ENCODE measurements around the gene ANGPT4. TPM values are rescaled to one million over a fixed set of nuclear protein-coding genes. Genes with fewer than 3 reads are reported as not detected.

ANGPT4 gene
- total and polyA plus RNA-seq, 10 of the 15 experiments (the other 5 are each of a cell fraction or from before 2014, with no cell fraction given): 0.01 to 0.16 TPM; not detected in 8

DNA sequence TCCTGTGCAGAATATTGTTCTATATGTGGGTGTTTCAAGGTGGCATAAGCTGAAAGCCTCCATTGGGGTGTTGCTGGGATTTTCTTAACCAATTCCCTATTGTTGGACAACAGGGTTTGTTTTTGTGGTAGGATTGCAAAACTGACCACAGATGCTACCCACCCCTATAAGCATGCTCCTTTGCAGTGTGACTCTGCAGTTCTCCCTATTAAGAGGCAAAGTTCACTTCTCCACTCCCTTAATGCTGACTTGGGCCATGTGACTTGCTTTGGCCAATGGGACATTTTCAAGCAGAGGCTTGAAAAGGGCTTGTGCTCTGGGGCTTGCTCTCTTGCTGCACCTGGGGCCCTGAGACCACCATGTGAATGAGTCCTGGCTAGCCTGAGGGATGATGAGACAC is 8.5 kb upstream of the ANGPT4 start:
- no peaks in the 10 kb centered on the region for H3K79me2 ChIP-seq (ENCODE audit: control insufficient read depth, insufficient read depth, low read length)
- no peak for FAIRE-seq
- H3K36me3 ChIP-seq (ENCODE audit: control insufficient read depth in 2 of 2, insufficient read depth in 2 of 2, low read length in 1 of 2): no peaks in the 10 kb centered on the region
- TF ChIP-seq, protein P1, sequence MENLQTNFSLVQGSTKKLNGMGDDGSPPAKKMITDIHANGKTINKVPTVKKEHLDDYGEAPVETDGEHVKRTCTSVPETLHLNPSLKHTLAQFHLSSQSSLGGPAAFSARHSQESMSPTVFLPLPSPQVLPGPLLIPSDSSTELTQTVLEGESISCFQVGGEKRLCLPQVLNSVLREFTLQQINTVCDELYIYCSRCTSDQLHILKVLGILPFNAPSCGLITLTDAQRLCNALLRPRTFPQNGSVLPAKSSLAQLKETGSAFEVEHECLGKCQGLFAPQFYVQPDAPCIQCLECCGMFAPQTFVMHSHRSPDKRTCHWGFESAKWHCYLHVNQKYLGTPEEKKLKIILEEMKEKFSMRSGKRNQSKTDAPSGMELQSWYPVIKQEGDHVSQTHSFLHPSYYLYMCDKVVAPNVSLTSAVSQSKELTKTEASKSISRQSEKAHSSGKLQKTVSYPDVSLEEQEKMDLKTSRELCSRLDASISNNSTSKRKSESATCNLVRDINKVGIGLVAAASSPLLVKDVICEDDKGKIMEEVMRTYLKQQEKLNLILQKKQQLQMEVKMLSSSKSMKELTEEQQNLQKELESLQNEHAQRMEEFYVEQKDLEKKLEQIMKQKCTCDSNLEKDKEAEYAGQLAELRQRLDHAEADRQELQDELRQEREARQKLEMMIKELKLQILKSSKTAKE (IDR thresholded peaks at IDR 0.05; ENCODE audit: low read depth, poor library complexity, severe bottlenecking): no peak
- TF ChIP-seq MTA3 (IDR thresholded peaks at IDR 0.05; ENCODE audit: borderline replicate concordance, low read length): no peak
- no peak for TF ChIP-seq SIN3A (IDR thresholded peaks at IDR 0.05; ENCODE audit: low read depth, low read length)
- no peak for TF ChIP-seq ZNF207 (IDR thresholded peaks at IDR 0.05; ENCODE audit: borderline replicate concordance)
- TF ChIP-seq YBX1 (IDR thresholded peaks at IDR 0.05): no peak
- TF ChIP-seq PAX5 (IDR thresholded peaks at IDR 0.05; ENCODE audit: borderline replicate concordance, low read depth, low read length): no peak
- TF ChIP-seq ZNF217 (IDR thresholded peaks at IDR 0.05): no peak
- TF ChIP-seq RAD21 (IDR thresholded peaks at IDR 0.05; ENCODE audit: insufficient read depth, low read depth, low read length): no peak
- TF ChIP-seq, protein P2, sequence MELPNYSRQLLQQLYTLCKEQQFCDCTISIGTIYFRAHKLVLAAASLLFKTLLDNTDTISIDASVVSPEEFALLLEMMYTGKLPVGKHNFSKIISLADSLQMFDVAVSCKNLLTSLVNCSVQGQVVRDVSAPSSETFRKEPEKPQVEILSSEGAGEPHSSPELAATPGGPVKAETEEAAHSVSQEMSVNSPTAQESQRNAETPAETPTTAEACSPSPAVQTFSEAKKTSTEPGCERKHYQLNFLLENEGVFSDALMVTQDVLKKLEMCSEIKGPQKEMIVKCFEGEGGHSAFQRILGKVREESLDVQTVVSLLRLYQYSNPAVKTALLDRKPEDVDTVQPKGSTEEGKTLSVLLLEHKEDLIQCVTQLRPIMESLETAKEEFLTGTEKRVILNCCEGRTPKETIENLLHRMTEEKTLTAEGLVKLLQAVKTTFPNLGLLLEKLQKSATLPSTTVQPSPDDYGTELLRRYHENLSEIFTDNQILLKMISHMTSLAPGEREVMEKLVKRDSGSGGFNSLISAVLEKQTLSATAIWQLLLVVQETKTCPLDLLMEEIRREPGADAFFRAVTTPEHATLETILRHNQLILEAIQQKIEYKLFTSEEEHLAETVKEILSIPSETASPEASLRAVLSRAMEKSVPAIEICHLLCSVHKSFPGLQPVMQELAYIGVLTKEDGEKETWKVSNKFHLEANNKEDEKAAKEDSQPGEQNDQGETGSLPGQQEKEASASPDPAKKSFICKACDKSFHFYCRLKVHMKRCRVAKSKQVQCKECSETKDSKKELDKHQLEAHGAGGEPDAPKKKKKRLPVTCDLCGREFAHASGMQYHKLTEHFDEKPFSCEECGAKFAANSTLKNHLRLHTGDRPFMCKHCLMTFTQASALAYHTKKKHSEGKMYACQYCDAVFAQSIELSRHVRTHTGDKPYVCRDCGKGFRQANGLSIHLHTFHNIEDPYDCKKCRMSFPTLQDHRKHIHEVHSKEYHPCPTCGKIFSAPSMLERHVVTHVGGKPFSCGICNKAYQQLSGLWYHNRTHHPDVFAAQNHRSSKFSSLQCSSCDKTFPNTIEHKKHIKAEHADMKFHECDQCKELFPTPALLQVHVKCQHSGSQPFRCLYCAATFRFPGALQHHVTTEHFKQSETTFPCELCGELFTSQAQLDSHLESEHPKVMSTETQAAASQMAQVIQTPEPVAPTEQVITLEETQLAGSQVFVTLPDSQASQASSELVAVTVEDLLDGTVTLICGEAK (IDR thresholded peaks at IDR 0.05; ENCODE audit: borderline replicate concordance): no peak
- no peak for TF ChIP-seq SMAD5 (IDR thresholded peaks at IDR 0.05; ENCODE audit: low read depth)
- no peak for TF ChIP-seq POU2F2 (IDR thresholded peaks at IDR 0.05; ENCODE audit: borderline replicate concordance, low read depth, low read length)
- TF ChIP-seq TCF7 (IDR thresholded peaks at IDR 0.05; ENCODE audit: borderline replicate concordance): no peak
- TF ChIP-seq, protein P3, sequence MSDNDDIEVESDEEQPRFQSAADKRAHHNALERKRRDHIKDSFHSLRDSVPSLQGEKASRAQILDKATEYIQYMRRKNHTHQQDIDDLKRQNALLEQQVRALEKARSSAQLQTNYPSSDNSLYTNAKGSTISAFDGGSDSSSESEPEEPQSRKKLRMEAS (IDR thresholded peaks at IDR 0.05; ENCODE audit: low read depth, low read length): no peak
- TF ChIP-seq KAT2A (conservative IDR thresholded peaks at IDR 0.05; ENCODE audit: control insufficient read depth, low read depth, low read length): no peak
- no peak for TF ChIP-seq SMARCA5 (IDR thresholded peaks at IDR 0.05)
- TF ChIP-seq, protein P4, sequence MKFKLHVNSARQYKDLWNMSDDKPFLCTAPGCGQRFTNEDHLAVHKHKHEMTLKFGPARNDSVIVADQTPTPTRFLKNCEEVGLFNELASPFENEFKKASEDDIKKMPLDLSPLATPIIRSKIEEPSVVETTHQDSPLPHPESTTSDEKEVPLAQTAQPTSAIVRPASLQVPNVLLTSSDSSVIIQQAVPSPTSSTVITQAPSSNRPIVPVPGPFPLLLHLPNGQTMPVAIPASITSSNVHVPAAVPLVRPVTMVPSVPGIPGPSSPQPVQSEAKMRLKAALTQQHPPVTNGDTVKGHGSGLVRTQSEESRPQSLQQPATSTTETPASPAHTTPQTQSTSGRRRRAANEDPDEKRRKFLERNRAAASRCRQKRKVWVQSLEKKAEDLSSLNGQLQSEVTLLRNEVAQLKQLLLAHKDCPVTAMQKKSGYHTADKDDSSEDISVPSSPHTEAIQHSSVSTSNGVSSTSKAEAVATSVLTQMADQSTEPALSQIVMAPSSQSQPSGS (IDR thresholded peaks at IDR 0.05; ENCODE audit: low read length): no peak
- no peak for TF ChIP-seq SIX5 (IDR thresholded peaks at IDR 0.05; ENCODE audit: low read depth, low read length, severe bottlenecking)
- TF ChIP-seq FOXK2 (IDR thresholded peaks at IDR 0.05): no peak
- no peak for TF ChIP-seq MEF2A (IDR thresholded peaks at IDR 0.05; ENCODE audit: insufficient read depth, low read depth, low read length)
- no peaks in the 10 kb centered on the region for H4K20me1 ChIP-seq (ENCODE audit: control insufficient read depth, insufficient read depth)
- H3K27ac ChIP-seq (ENCODE audit: control insufficient read depth, insufficient read depth): no peak overlapping the region
- RAD21 ChIA-PET (ENCODE audit: unreplicated experiment): no interaction called here
- no peak overlapping the region for H3K9ac ChIP-seq (ENCODE audit: control insufficient read depth, insufficient read depth, low read length)
- POLR2A ChIA-PET: no interaction called here
- intact Hi-C loops (cut with micrococcal nuclease; ENCODE audit: unreplicated experiment) (no loop called here), in situ Hi-C loops (cut with MboI) (no loop called here)
- CTCF ChIA-PET: no interaction called here
- H3K4me3 ChIP-seq: no peak overlapping the region
- no peak for DNase-seq (ENCODE audit: low read depth, low spot score)
- no peaks in the 10 kb centered on the region for H3K9me3 ChIP-seq (replicated peaks; ENCODE audit: control insufficient read depth, insufficient read depth, low read length)
- no peak overlapping the region for H2AFZ ChIP-seq (ENCODE audit: control insufficient read depth, low read depth, low read length)
- BruUV-seq (replicated peaks): no TSS peak
- ATAC-seq: no peak
- H3K27me3 ChIP-seq (replicated peaks in 1 of 2; ENCODE audit: control insufficient read depth in 2 of 2, insufficient read depth in 2 of 2, low read length in 1 of 2): no peaks in the 10 kb centered on the region; a peak in 2 of 4 replicates
- no peak overlapping the region for H3K4me2 ChIP-seq (ENCODE audit: control insufficient read depth, insufficient read depth)
- H3K4me1 ChIP-seq (ENCODE audit: control insufficient read depth, insufficient read depth, low read length): no peaks in the 10 kb centered on the region
- SMC1A ChIA-PET (ENCODE audit: uncharacterized antibody, unreplicated experiment): no interaction called here
